GM21786 (cell line): Measurements from ENCODE around the gene CNOT6L.
A peak's percentile ranks its signal among the peaks of the same experiment; 100 is the strongest.

Source experiments
- ATAC-seq: cut with Tn5 transposase; IDR thresholded peaks from one replicate; pipeline ENCODE4 v1.9.1; 2021; ENCODE audit not compliant: unreplicated experiment

Gene CNOT6L

DNA sequence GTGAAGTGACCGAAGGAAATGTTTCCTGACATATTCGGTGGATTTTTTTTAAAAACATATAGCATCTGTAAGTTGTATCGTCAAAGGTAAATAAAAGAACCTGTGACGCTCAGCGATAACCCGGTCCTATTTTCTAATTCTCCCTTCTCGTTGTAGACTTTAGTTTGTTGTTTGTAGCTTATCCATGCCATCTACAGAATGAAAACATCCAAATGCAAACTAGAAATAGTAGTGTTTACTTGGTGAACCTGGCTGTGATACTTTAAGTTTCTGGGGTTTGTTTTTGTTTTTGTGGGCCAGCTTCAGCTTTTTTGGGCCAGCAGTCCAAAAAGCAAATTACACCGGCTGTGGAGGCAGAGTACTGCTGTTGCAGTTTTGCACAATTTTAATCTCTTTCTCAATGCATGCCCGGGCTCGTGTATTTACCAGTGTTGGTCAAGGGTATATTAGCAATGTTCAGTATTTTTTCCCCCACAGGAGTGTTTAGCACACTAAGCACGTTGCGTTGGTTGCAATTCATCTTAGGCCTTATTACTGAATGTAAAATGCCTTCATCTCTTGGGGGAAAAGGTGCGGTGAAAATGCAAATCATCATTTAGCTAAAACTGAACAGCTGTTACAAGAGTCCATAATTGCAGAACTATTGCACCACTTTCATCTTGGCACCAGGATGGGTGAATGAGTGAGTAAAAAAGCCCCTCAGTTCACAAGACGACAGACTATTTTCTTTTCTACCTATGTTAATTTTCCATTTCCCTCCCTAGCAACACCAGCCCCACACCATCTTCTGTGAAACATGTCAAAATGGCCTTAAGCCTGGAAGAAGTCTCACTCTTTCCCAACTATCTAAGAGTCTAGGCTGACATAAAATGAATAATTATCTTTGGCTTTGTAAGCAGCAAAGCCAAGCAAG is 1.7 kb upstream of the CNOT6L start:
- ATAC-seq: no peak

DNA sequence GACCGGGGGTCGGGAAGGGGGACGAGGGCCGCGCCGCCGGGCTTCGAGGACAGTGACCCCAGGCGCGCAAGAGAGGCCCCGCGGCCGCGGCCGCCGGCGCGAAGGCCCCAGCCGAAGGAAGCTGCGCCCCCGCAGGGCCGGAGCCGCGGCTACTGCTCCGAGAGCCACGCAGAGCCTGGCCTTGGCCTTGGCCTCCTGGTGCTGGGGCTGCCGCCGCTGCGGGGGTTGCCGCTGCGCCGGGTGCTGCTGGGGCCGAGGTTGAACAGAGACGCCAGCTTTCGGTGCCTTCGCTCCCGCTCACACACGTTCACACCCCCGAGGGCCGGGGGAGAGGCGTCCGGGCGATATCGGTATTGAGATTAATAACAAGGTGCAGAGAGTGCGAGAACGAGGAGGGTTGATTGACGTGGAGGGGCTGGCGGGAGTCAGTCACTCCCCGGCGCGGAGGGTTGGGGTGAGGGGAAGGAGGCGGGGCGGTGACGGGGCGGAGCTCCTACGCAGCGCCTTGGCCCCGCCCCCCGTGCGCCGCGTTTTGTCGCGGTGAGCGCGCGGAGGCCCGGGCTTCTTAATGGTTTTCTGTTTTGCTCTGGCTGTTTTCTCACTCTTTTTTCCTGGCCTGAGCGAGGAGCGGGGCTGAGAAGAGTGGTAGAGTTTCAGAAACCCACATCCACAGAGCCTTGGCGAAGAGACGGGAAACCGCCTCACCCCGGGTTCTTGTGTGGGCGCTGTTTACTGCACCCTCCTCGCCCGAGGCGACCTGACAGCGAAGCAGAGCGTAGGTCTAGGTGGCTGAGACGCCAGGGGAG is 878 bp upstream of the CNOT6L start:
- ATAC-seq: peak; percentile 82

DNA sequence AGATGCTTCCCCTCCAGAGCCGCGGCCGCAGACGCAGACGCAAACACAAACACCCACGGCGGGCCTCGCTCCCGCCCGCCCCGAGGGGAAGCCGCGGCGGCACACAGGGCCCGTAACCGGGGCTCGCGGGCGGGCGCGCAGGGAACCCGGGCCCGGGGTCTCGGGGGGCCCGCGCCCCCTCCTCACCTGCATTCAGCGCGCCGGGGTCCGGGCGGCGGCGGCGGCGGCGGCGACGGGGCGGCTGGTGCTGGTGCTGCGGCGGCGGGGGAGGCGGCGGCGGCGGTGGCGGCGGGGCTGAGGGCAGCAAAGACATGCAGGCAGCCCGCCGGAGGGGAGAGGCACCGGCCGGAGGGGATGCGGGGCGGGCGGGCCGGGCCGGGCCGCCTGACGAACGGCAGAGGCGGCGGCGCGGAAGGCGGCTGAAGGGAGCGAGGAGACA is 255 bp upstream of the CNOT6L start:
- ATAC-seq: peak; percentile 4

DNA sequence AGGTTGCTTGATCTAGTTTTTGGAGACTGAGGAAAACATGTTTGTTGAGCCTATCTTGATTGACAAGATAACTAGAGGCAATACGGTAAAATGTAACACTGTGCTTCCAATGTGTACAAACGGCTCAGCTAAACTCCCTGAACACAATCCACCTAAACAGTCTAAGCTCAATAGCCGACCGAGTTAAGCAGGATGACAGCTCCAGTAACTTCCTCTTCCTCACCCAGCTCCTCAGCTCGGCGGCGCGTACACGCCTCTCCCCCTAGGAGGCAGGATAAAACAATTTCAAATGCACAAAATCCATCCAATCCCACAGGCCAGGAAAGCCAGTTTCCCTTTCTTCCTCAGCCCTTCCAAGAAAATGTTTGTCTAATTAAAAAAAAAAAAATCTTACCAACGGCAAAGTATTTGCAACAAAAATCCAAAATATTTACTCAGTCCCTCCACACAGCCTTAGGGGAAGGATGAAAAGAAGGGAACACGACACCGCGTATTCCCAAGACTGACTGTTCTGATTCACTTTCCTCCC is 1.0 kb downstream of the CNOT6L start:
- ATAC-seq: no peak

DNA sequence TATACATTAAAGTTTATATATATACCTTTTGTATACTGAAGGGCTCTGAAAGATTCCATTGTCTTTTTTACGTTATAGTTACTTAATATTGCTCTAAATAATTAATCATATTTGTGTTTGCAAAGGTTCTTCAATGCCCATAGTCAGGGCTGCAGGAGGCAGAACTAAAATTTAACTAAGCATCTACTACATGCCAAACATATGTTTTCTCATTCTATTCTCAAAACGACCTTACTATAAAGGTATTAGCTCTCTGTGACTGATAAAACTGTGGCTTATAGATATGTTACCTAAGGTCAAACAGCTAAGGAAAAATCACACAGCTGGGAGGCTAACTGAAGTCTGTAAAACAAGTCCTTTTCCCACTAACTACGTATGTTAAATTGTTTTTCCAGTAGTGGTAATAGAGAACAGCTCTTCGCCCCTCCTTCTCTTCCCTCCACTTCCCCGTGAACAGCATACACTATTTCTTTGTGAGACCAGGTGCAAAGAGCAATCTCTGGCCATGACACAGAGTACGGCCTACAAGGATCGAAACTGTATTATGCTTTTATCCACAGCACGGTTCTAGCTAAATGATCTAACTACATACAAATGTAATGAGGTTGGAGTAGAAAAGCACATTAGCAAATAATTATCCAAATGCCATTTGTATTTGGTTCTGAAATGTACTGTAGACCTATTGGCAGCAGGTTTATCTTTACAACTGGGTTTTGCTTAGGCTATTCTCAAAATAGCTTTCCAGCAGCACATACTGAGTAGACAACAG is 1.7 kb downstream of the CNOT6L start:
- no peak for ATAC-seq

DNA sequence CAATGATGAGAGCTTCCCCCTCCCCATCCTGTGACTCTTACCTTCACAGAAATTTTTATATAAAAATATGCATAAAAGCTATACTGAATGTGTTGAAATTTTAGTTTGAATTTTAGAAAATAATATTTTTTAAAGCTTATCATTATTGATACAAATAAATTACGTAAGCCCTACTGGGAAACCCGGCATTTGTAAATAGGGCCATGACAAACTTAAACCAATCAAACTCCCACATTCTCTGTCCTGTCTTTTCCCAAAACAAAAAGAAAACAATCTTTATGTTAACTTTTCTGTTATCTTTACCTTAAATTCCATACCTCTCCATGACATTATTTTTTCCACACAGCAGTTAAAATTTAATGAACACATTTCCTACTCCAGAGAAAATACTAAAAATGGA is 2.6 kb downstream of the CNOT6L start:
- no peak for ATAC-seq

DNA sequence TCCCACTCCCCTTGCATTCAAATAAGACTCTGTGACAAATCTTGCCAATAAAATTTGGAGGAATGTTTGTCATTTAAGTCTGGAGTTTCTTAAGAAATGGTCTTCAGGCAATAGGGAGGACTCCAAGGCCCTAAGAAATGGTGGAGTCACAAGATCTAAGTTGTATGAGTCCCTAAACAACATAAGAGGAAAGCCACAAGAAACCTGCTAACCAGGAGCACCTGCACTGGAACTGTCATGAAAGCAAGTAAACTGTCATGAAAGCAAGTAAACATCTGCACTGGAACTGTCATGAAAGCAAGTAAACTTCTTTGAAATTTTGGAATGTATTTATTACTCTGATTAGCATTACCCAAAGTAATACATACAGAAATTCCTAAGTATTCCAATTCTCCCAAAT is 3.5 kb downstream of the CNOT6L start:
- ATAC-seq: no peak

DNA sequence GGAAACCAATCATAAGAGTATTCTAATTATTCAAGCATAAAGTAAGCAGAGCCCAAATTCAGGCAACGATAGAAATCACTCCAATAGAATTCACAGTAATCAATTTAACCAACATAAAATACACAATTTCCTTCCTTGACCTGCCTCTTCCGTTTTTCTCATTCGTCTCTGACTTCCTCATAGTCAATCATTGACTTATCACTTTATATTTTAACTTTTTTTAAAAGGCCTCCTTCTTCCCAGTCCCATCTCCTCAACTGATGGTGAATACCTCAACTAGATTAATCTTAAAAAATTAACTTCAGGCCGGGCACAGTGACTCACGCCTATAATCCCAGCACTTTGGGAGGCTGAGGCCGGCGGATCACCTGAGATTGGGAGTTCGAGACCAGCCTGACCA is 13.3 kb downstream of the CNOT6L start:
- no peak for ATAC-seq

DNA sequence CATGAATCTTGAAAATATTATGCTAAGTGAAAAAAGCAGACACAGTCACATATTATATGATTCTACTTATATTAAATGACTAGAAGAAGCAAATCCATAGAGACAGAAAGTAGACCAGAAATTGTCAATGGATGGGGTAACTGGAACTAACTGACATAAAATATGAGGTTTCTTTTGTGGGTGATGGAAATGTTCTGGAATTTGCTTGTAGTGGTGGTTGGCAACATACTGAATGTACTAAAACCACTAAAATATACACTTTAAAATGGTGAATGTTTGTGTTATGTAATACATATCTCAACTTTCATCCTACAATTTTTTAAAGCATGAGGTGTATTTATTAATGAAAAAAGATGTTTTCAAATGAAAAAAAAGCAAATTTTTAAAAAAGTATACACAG is 14.7 kb downstream of the CNOT6L start:
- no peak for ATAC-seq

DNA sequence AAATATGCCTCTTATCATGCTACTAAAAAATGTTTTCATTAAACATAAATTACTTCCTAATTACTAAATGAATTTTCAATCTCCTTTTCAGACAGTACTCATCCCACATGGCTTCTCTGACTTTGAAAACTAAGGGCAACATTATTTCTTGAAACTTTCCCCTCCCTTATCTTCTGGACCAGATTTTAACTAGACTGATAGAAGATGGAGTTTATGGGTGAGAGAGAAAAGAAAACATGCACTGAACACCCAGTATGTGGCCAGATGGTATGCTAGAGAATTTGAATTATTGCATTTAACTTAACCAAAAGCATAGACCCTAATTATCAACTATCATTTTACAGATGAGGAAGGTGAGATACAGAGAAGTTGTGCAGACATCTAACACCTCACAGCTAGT is 16.8 kb downstream of the CNOT6L start:
- no peak for ATAC-seq

DNA sequence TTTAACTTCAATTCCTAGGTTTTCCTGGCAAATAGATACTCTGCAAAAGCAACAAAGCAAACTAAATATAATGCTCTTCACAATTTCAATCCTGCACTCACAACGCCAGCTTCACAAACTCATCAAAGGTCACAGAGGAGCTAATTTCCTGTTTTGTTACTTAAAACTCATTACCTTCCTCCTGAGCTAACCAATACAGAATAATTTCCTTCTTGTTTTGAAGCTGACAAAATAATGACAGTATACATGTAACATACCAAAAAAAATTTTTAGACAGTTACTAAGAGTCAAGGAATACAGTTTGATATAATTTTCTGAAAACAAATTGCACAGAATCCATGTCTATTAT is 17.9 kb downstream of the CNOT6L start:
- no peak for ATAC-seq

DNA sequence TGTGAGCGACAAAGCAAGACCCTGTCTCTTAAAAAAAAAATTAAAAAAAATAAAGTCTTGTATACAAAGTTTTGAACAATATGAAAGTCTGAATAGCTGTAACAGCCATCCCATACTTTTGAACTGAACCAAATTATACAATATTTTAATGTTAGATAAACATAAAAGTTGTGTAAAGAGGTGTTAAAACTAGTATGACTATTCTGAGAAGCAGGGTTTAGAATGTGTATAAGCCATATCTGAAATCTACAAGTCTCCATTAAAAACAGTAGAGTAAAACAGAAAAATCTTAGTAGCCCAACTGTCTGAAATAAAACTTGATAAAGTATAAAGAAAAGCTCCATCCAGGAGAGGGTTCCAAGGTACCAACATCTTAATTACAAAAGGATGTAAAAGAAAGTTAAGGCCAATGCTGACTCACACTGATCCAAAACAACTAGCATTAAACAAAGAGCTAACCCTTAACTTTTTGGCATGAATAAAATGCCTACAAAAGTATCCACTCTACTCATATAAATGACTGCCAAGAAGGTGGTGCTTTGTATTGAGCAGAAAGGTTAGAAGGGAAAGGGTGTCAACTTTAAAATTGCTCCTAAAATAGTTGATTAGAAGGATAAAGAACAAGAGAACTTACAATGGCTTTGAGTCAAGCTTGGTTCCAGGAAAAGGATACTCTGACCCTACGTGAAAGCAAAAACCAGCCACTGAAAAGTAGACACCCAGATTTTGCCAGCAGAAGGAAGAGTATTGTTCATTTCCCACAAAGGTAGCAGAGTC is 18.5 kb downstream of the CNOT6L start:
- ATAC-seq: no peak

DNA sequence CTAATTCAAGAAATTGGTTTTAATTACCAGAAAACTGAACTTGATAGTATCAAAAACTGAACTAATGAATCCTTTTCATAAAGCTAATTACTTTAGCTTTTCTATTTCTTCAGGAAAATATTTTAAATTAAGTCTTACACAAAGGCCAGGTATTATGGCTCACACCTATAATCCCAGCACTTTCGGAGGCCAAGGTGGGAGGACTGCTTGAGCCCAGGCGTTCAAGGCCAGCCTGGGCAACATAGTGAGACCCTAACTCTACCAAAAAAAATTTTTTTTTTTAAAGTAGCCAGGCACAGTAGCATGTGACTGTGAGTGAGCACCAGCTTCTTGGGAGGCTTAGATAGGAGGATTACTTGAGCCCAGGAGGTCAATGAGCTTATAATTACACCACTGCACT is 19.1 kb downstream of the CNOT6L start:
- no peak for ATAC-seq

DNA sequence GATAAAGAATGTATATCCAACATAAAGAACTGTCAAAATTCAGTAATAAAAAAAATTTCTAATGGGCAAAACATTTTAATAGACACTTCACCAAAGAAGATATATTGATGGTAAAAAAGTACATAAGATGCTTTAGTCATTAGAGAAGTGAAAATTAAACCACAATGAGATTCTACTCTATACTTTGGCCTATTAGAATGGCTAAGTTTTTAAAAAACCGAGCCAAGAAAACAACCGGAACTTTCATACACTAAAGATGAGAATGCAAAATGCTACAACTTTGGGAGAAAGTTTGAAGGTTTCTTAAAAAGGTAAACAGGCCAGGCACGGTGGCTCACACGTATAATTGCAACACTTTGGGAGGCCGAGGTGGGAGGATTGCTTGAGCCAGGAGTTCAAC is 20.8 kb downstream of the CNOT6L start:
- ATAC-seq: no peak

DNA sequence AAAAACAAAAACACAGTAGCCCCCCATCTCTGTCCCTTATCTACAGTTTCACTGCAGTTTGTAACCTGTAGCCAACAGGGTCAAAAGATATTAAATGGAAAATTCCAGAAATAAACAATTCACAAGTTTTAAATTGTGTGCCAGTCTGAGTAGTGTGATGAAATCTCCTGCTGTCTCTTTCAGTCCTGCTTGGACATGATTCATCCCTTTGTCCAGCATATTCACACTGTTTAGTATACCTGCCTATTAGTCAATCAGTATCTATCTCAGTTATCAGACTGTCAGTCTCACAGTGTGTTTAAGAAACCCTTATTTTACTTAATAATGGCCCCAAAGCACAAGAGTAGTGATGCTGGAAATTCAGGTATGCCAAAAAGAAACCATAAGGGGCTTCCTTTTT is 21.9 kb downstream of the CNOT6L start:
- no peak for ATAC-seq

DNA sequence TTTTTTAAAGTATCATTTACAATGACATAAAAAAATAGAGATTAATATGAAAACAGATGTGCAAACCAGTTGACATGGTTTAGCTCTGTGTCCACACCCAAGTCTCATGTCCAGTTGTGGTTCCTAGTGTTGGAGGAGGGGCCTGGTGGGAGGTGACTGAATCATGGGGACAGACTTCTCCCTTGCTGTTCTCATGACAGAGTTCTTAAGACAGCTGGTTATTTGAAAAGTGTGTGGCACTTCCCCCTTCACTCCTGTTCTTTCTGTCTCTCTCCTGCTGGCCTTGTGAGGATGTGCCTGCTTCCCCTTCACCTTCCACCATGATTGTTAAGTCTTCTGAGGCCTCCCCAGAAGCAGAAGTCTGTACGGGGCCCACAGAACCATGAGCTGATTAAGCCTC is 23.8 kb downstream of the CNOT6L start:
- ATAC-seq: no peak

DNA sequence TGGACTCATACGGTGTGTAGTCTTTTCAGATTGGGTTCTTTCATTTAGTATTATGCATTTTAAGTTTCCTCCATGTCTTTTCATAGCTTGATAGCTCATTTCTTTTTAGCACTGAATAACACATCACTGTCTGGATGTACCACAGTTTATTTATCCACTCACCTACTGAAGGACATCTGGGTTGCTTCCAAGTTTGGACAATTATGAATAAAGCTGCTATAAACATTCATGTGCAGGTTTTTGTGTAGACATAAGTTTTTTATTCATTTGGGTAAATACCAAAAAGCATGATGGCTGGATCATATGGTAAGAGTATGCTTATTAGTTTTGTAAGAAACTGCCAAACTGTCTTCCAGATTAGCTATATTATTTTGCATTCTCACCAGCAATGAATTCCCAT is 29.0 kb downstream of the CNOT6L start:
- no peak for ATAC-seq

DNA sequence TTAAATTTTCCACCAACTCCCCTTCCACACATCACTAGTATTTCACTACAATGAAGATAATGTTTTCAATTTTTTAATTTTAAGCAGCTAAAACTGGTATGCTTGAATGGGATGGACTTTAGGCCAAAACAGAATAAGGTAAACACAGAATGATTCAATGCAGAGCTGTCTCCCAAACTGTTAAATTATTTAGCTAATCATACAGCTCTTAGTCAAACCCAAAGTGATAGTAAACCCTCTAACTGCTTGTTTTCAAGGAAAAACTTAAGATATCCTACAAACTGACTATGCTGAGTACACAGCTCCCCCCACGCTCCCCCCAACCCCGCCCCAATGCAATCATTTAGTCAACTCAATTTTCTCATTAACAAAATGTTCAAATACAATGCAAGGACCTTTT is 30.2 kb downstream of the CNOT6L start:
- ATAC-seq: no peak

DNA sequence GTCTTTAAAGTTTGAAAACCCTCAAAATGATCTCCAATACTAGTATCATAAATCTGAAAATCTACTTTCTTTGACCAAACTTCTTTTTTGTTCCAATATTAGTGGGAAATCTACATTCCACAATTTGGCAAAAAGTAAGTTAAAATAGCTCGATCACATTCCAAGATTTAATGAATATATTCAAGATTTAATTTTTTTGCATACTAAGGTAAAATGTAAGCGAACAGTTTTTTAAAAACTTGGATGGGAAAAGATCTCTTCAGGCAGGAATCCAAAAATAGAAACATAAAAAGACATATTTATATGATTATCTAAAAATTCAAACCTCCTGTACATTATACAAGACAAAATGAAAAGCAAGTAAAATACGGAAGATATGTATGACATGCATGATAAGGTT is 31.2 kb downstream of the CNOT6L start:
- ATAC-seq: no peak

DNA sequence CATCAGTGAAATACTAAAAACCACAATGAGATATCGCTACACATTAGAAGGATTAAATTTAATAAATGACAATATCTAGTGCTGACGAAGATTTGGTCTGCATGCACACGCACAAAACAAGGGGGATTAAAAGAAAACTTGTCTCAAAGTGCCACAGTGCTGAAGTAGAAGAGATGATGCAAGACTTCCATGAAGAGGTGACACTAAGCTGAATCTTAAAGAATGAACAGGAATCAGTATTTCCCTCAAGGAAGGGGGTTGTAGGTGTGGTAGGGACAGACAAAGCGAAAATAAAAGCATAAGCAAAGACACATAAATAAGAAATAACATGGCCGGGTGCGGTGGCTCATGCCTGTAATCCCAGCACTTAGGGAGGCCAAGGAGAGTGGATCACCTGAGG is 33.5 kb downstream of the CNOT6L start:
- no peak for ATAC-seq

DNA sequence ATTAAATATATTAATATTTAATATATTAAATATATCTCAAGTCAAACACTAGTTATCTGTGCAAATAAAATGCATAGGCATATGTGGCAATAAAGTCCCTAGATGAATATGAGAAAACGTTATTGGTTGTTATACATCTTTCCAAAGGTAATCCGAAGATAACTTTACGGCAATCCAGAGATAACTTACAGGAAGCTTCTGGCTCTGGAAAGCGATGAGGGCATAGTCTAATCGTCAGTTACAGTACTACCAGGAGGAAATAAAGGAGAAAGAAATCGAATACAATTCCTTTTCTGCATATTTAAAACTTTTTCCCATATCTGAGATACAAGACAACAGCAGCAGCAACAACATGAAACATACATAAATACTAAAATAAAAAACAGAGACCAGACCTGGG is 35.3 kb downstream of the CNOT6L start:
- ATAC-seq: no peak
